K562 (cell line): ENCODE results near the gene BLVRA. TPM values are rescaled to one million over a fixed set of nuclear protein-coding genes. Genes with fewer than 3 reads are reported as not detected.
A peak's percentile ranks its signal among the peaks of the same experiment; 100 is the strongest.

Source experiments
- ATAC-seq: fragments of 200-7000 bp; cut with Tn5 transposase; 3 replicates; pipeline ENCODE4 v1.9.1; 2020; ENCODE audit warnings: moderate library complexity
- BruUV-seq: library from RNA; stranded (reverse); fragments of 400-500 nt; replicated peaks from 2 replicates; lab custom pipeline; 2021; lab: Mats Ljungman, UMichigan
- CTCF ChIA-PET: fragments of 300-600 bp; formaldehyde crosslinking; extraction: SDS; loops from one replicate; lab custom pipeline; 2021; ENCODE audit warnings: low intra/inter-chr PET ratio; lab: Yijun Ruan, JAX
- POLR2A ChIA-PET: fragments of 300-600, 350-650 bp; sonication (Branson Sonifier 250); formaldehyde crosslinking; extraction: SDS; loops from one replicate; lab custom pipeline; 2021; ENCODE audit warnings: antibody characterized with exemption, inconsistent platforms; lab: Yijun Ruan, JAX
- DNase-seq, 4 experiments: peaks; one replicate each; pipeline versions ENCODE4 v3.0.0 to v3.0.0-alpha.2; 2011 to 2018; ENCODE audit warnings: low spot score in 3 of 4, mixed read lengths in 3 of 4; ENCODE audit errors: extremely low read depth in 1 of 4
- FAIRE-seq: peaks from 2 replicates; lab custom pipeline; 2011; peaks lifted over from hg19 to GRCh38; lab: Jason Lieb, UNC
- H2AFZ ChIP-seq: 2 replicates; pipeline ENCODE4 v1.6.0; 2011; ENCODE audit warnings: low read depth, low read length, control low read depth, inconsistent platforms
- H3K27ac ChIP-seq: fragments of 200-600 bp; 3 replicates; pipeline ENCODE4 v1.8.0; 2011; ENCODE audit warnings: low read depth, mild to moderate bottlenecking, control low read depth, inconsistent platforms, low read length, moderate library complexity, mixed read lengths; ENCODE audit errors: extremely low read depth
- H3K27me3 ChIP-seq, 2 experiments: fragments of 300-600 bp in 1 of 2; 2 replicates in 1 of 2; 3 replicates in 1 of 2; pipeline versions ENCODE4 v1.6.0 to v1.8.0; 2011; ENCODE audit warnings: inconsistent platforms in 2 of 2, low read length in 2 of 2, mild to moderate bottlenecking in 1 of 2, mixed read lengths in 1 of 2, moderate library complexity in 1 of 2; ENCODE audit not compliant: control insufficient read depth in 2 of 2, insufficient read depth in 2 of 2
- H3K36me3 ChIP-seq: fragments of 300-600 bp; 3 replicates; pipeline ENCODE4 v1.8.0; 2011; ENCODE audit warnings: mild to moderate bottlenecking, low read length, inconsistent platforms; ENCODE audit not compliant: control insufficient read depth, insufficient read depth
- H3K4me1 ChIP-seq, 2 experiments: fragments of 200-600 bp in 1 of 2; replicated peaks in 1 of 2; 2 replicates in 1 of 2; 3 replicates in 1 of 2; pipeline versions ENCODE4 v1.5.1 to v1.8.0; 2011; ENCODE audit warnings: inconsistent platforms in 2 of 2, low read length in 2 of 2, mild to moderate bottlenecking in 1 of 2, mixed read lengths in 1 of 2, moderate library complexity in 1 of 2; ENCODE audit not compliant: control insufficient read depth in 2 of 2, insufficient read depth in 2 of 2
- H3K4me2 ChIP-seq: 2 replicates; pipeline ENCODE4 v1.6.1; 2011; ENCODE audit warnings: low read length, control low read depth, inconsistent platforms, mixed read lengths; ENCODE audit not compliant: insufficient read depth
- H3K4me3 ChIP-seq: fragments of 200-600 bp; sonication (generic), shearing (Covaris generic); 2 replicates; pipeline ENCODE4 v1.5.1; 2016; ENCODE audit warnings: control low read depth, inconsistent platforms
- H3K79me2 ChIP-seq: fragments of 200-600 bp; 3 replicates; pipeline ENCODE4 v1.8.0; 2011; ENCODE audit warnings: low read length, inconsistent platforms; ENCODE audit not compliant: control insufficient read depth, insufficient read depth
- H3K9ac ChIP-seq, 2 experiments: 2 replicates each; pipeline versions ENCODE4 v1.6.0 to v1.6.1; 2011; ENCODE audit warnings: low read depth in 2 of 2, low read length in 2 of 2, control low read depth in 1 of 2, inconsistent platforms in 1 of 2, mild to moderate bottlenecking in 1 of 2, mixed read lengths in 1 of 2; ENCODE audit not compliant: insufficient read depth in 1 of 2
- H3K9me1 ChIP-seq: one replicate; pipeline ENCODE4 v1.6.0; 2011; ENCODE audit warnings: inconsistent platforms, mild to moderate bottlenecking, low read length, moderate library complexity; ENCODE audit not compliant: control insufficient read depth, insufficient read depth
- H3K9me3 ChIP-seq: replicated peaks from 2 replicates; pipeline ENCODE4 v1.5.1; 2011; ENCODE audit warnings: low read depth, low read length, inconsistent platforms; ENCODE audit not compliant: control insufficient read depth, insufficient read depth
- H4K20me1 ChIP-seq: replicated peaks from 2 replicates; pipeline ENCODE4 v1.6.1; 2011; ENCODE audit warnings: low read length, inconsistent platforms, mixed read lengths; ENCODE audit not compliant: control insufficient read depth, insufficient read depth
- BCOR ChIP-seq: fragments of 450-650 bp; IDR thresholded peaks from 2 replicates; pipeline ENCODE4 v1.6.1; 2016
- CTBP1 ChIP-seq: fragments of 450-650 bp; IDR thresholded peaks from 2 replicates; pipeline ENCODE4 v1.6.1; 2016; ENCODE audit warnings: borderline replicate concordance
- ELK1 ChIP-seq: sonication (generic); formaldehyde crosslinking; IDR thresholded peaks from 2 replicates; pipeline ENCODE4 v1.8.1; 2022; ENCODE audit warnings: missing genetic modification reagents
- EP300 ChIP-seq: IDR thresholded peaks from 2 replicates; pipeline ENCODE4 v1.6.1; 2012; ENCODE audit warnings: low read length, improper control_type of control experiment
- FOSL1 ChIP-seq: fragments of 200-800 bp; sonication (Bioruptor generic); conservative IDR thresholded peaks from 2 replicates; pipeline ENCODE4 v1.6.1; 2016; ENCODE audit warnings: missing genetic modification characterization, missing compliant biosample characterization
- GTF2E2 ChIP-seq: fragments of 200-800 bp; sonication (Bioruptor generic); IDR thresholded peaks from 2 replicates; pipeline ENCODE4 v1.6.1; 2016; ENCODE audit warnings: missing genetic modification characterization, missing compliant biosample characterization
- MAFG ChIP-seq: fragments of 450-650 bp; conservative IDR thresholded peaks from 2 replicates; pipeline ENCODE4 v1.6.1; 2016; ENCODE audit warnings: missing genetic modification characterization, missing compliant biosample characterization
- MCM5 ChIP-seq: fragments of 450-650 bp; IDR thresholded peaks from 2 replicates; pipeline ENCODE4 v1.6.1; 2016; ENCODE audit warnings: low read depth
- SMARCE1 ChIP-seq: fragments of 450-650 bp; IDR thresholded peaks from 2 replicates; pipeline ENCODE4 v1.7.1; 2016; ENCODE audit warnings: mild to moderate bottlenecking
- TBL1XR1 ChIP-seq, 2 experiments: IDR thresholded peaks; 2 replicates each; pipeline ENCODE4 v1.6.1; 2012; ENCODE audit warnings: improper control_type of control experiment in 2 of 2, low read length in 2 of 2, mild to moderate bottlenecking in 1 of 2
- VEZF1 ChIP-seq: fragments of 200-800 bp; sonication (Bioruptor generic); IDR thresholded peaks from 2 replicates; pipeline ENCODE4 v1.6.1; 2017; ENCODE audit warnings: missing genetic modification characterization, missing compliant biosample characterization
- ZFX ChIP-seq: sonication (generic); formaldehyde crosslinking; IDR thresholded peaks from 2 replicates; pipeline ENCODE4 v1.8.0; 2022; ENCODE audit warnings: mild to moderate bottlenecking, missing genetic modification reagents, moderate library complexity
- ZNF12 ChIP-seq: sonication (generic); formaldehyde crosslinking; IDR thresholded peaks from 2 replicates; pipeline ENCODE4 v1.4.0; 2020; ENCODE audit warnings: mild to moderate bottlenecking, missing genetic modification reagents
- ZNF79 ChIP-seq: fragments of 250-450 bp; sonication (Bioruptor Pico); IDR thresholded peaks from 2 replicates; pipeline ENCODE4 v1.4.0; 2020; ENCODE audit warnings: low read depth, mild to moderate bottlenecking, moderate library complexity
- WGBS: fragments of 100-300 bp; shearing (Covaris generic); methylation state at CpG from one replicate; pipeline ENCODE4 v1.1.6; 2016; ENCODE audit warnings: low coverage, mixed read lengths; ENCODE audit not compliant: insufficient coverage; ENCODE audit errors: missing lambda C conversion rate; 5-methylcytosine and 5-hydroxymethylcytosine counted together
- in situ Hi-C: fragments of 300-500 bp; cut with MboI; formaldehyde crosslinking; loops from 4 replicates; pipeline ENCODE4 v1.15.0; 2018; ENCODE audit warnings: inconsistent platforms, mixed read lengths
- intact Hi-C: fragments of 100-400 bp; cut with micrococcal nuclease; formaldehyde crosslinking; loops from 2 replicates; pipeline ENCODE4 v1.14.2; 2022
- polyA plus RNA-seq, 8 experiments: library from polyadenylated mRNA; depleted of rRNA in 4 of 8; stranded (reverse) in 5 of 8; unstranded in 3 of 8; fragments of >200 nt; fragmentation: Nextera tagmentation in 2 of 8; fragmentation: Illumina TruSeq in 1 of 8; extraction: Ambion mirVana in 2 of 8; extraction: Trizol in 1 of 8; gene quantifications; 2 replicates each; pipeline versions ENCODE4 v1.2.1 to v1.2.3, GENCODE V29; 2011 to 2014; ENCODE audit warnings: inconsistent platforms in 1 of 8, missing spikeins in 1 of 8
- total RNA-seq, 7 experiments: library from RNA; depleted of rRNA in 6 of 7; stranded (reverse); fragments of >200 nt in 6 of 7; fragmentation: Illumina TruSeq in 2 of 7; extraction: Trizol in 2 of 7; gene quantifications; 2 replicates each; pipeline versions ENCODE4 v1.2.1 to v1.2.3, GENCODE V29; 2011 to 2021; ENCODE audit warnings: low replicate concordance in 1 of 7

BLVRA gene
- total and polyA plus RNA-seq, 9 of the 15 experiments (the other 6 are each of a cell fraction or from before 2014, with no cell fraction given) = 48.5 to 147 (median 61.5) TPM

GRCh38 chr7:43735403-43735801 is 23.1 kb upstream of the BLVRA start (continued):
- no peak for TF ChIP-seq ELK1
- TF ChIP-seq ZNF12 (CRISPR knock-in tag) = no peak

GRCh38 chr7:43735802-43736603 is 22.5 kb upstream of the BLVRA start:
- ATAC-seq = peak; percentile 77
- TF ChIP-seq MCM5 (no peak), GTF2E2 (tag) (peak; percentile 30; the same call in 1 of the 2 replicates), ZNF79 (CRISPR knock-in tag) (no peak; the same call in 1 of the 2 replicates), MAFG (tag) (no peak), FOSL1 (tag) (peak; percentile 78), EP300 (peak; percentile 70), SMARCE1 (peak; percentile 73), TBL1XR1 (IDR thresholded peaks at IDR 0.05; ENCODE audit: low read length in 2 of 2) (0 out of 4 replicates have a peak, but pooled peaks of 1 of the 2 experiments have one; percentile 5), ZFX (CRISPR knock-in tag) (no peak), VEZF1 (peak; percentile 90), CTBP1 (peak; percentile 45; the same call in 1 of the 2 replicates), BCOR (no peak)

More at GRCh38 chr7:43735802-43736603, 22.5 kb upstream of the BLVRA start:
- intact Hi-C loops (loop anchor here (2.0 kb wide), 1 partner anchor 15 kb away; no protein-coding TSS in a partner anchor), in situ Hi-C loops (no loop called here)
- Histone ChIP-seq H3K4me3 (no peak overlapping the region), H3K9me1 (no peaks in the 10 kb centered on the region), H3K4me1 (peaks cover 12 to 24% of the 10 kb centered on the region in 2 experiments), H2AFZ (peak overlapping the region; percentile 68), H3K36me3 (no peaks in the 10 kb centered on the region), H3K4me2 (peak overlapping the region; percentile 10; the same call in 1 of the 2 replicates), H3K27me3 (no peaks in the 10 kb centered on the region), H4K20me1 (no peaks in the 10 kb centered on the region), H3K9ac (peak overlapping the region in 1 of 2 experiments; percentile 11; a peak in 2 of 4 replicates), H3K79me2 (no peaks in the 10 kb centered on the region), H3K27ac (peak overlapping the region; percentile 76), H3K9me3 (no peaks in the 10 kb centered on the region)
- CTCF ChIA-PET = no interaction called here
- no TSS peak for BruUV-seq
- WGBS = 4% methylated on average over 2 of the region's 2 CpGs
- POLR2A ChIA-PET = interaction anchor here (0.8 to 2.3 kb wide), 6 partner anchors 10 to 1338 kb away, joined by 3 to 9 read pairs (median 3); no protein-coding TSS in a partner anchor
- FAIRE-seq (peak; percentile 72), DNase-seq (peak in 1 of 4 experiments; percentile 81)
